Endodermal cell (in vitro differentiated cells): ENCODE measurements around the gene CSNK1G1. TPM values are rescaled to one million over a fixed set of nuclear protein-coding genes. Genes with fewer than 3 reads are reported as not detected.

Source experiments
- DNase-seq: peaks from one replicate; pipeline ENCODE4 v3.0.0-alpha.2; 2017
- H3K27ac ChIP-seq: 2 replicates; pipeline ENCODE4 v1.5.1; 2013; ENCODE audit warnings: mild to moderate bottlenecking, low read depth, low read length, moderate library complexity
- H3K27me3 ChIP-seq: 2 replicates; pipeline ENCODE4 v1.6.1; 2013; ENCODE audit warnings: mild to moderate bottlenecking, low read length, moderate library complexity; ENCODE audit not compliant: insufficient read depth, control insufficient read depth, poor library complexity, severe bottlenecking
- H3K36me3 ChIP-seq: 2 replicates; pipeline ENCODE4 v1.7.0; 2013; ENCODE audit warnings: mild to moderate bottlenecking, low read length, moderate library complexity; ENCODE audit not compliant: control insufficient read depth, insufficient read depth
- H3K4me1 ChIP-seq: one replicate; pipeline ENCODE4 v1.7.0; 2013; ENCODE audit warnings: low read length; ENCODE audit not compliant: control insufficient read depth, insufficient read depth
- H3K4me3 ChIP-seq: 2 replicates; pipeline ENCODE4 v1.5.1; 2013; ENCODE audit warnings: mild to moderate bottlenecking, low read length, moderate library complexity
- H3K9ac ChIP-seq: 2 replicates; pipeline ENCODE4 v1.6.1; 2013; ENCODE audit warnings: mild to moderate bottlenecking, low read length, moderate library complexity; ENCODE audit not compliant: poor library complexity, severe bottlenecking; ENCODE audit errors: extremely low read depth
- H3K9me3 ChIP-seq: 2 replicates; pipeline ENCODE4 v1.6.1; 2013; ENCODE audit warnings: mild to moderate bottlenecking, low read length, moderate library complexity; ENCODE audit not compliant: control insufficient read depth
- H3K27ac Mint-ChIP-seq: 2 replicates; pipeline ENCODE4 v1.8.0; 2020; ENCODE audit warnings: mixed read lengths
- H3K27me3 Mint-ChIP-seq: 2 replicates; pipeline ENCODE4 v1.8.0; 2021; ENCODE audit warnings: mild to moderate bottlenecking, mixed read lengths; ENCODE audit not compliant: insufficient read depth
- H3K36me3 Mint-ChIP-seq: 2 replicates; pipeline ENCODE4 v1.8.0; 2020; ENCODE audit warnings: low read depth, mixed read lengths
- H3K4me1 Mint-ChIP-seq: 2 replicates; pipeline ENCODE4 v1.8.0; 2020; ENCODE audit warnings: mixed read lengths
- H3K4me3 Mint-ChIP-seq: 2 replicates; pipeline ENCODE4 v1.8.0; 2020; ENCODE audit warnings: mild to moderate bottlenecking, moderate library complexity, mixed read lengths
- H3K9me3 Mint-ChIP-seq: 2 replicates; pipeline ENCODE4 v1.8.0; 2020; ENCODE audit warnings: mild to moderate bottlenecking, mixed read lengths
- WGBS, 2 experiments: methylation state at CpG; one replicate each; pipeline versions ENCODE4 v1.1.5 to v1.1.7; 2013; ENCODE audit warnings: missing lambda C conversion rate in 2 of 2, mixed read lengths in 1 of 2; ENCODE audit not compliant: insufficient coverage in 1 of 2, insufficient read length in 1 of 2; 5-methylcytosine and 5-hydroxymethylcytosine counted together
- total RNA-seq, 2 donors: library from RNA; stranded (reverse); fragmentation: NEBNext Ultra II Directional in 1 of 2; extraction: Animal tissue kit (Norgen Biotek cat#: 25700) in 1 of 2; gene quantifications; 2 replicates in 1 of 2; 3 replicates in 1 of 2; pipeline ENCODE4 v1.2.1, GENCODE V29; 2021
- TF ChIP-seq, protein P1 (sequence below): fragments of 200-600 bp; sonication (generic); conservative IDR thresholded peaks from 2 replicates; pipeline ENCODE4 v1.5.0; 2021; ENCODE audit warnings: antibody characterized with exemption, mild to moderate bottlenecking

The CSNK1G1 gene
- total RNA-seq, 2 donors from 2014 or later = 24.5 to 31.4 TPM

DNA sequence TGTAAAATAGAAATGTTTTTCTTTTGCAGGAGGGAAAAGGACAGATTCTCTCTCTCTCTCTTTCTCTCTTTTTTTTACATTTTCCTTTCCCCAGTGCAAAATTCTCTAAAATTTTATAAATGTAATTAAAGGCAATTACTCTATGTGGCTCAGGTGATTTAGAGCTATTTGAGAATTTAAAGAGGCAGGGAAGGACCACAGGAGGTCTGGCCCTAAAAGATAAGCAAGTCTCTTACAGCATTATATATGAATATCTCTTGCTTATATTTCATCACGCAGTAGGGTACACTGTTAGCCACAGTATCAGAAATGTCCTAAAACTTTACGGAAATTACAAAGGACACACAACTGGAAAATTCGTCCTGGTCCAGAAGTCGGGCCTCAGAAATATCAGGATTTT lies 122.7 kb downstream of the CSNK1G1 start:
- Histone ChIP-seq H3K36me3 (no peaks in the 10 kb centered on the region), H3K9me3 (no peaks in the 10 kb centered on the region), H3K27me3 (no peaks in the 10 kb centered on the region), H3K4me3 (no peak overlapping the region), H3K4me1 (no peaks in the 10 kb centered on the region), H3K9ac (no peak overlapping the region), H3K27ac (no peak overlapping the region)
- Mint-ChIP-seq H3K27me3 (no peaks in the 10 kb centered on the region), H3K4me1 (peaks cover 24% of the 10 kb centered on the region), H3K36me3 (peaks cover 3% of the 10 kb centered on the region), H3K4me3 (no peak overlapping the region), H3K27ac (no peak overlapping the region), H3K9me3 (no peaks in the 10 kb centered on the region)
- no peak for DNase-seq
- TF ChIP-seq, protein P1, sequence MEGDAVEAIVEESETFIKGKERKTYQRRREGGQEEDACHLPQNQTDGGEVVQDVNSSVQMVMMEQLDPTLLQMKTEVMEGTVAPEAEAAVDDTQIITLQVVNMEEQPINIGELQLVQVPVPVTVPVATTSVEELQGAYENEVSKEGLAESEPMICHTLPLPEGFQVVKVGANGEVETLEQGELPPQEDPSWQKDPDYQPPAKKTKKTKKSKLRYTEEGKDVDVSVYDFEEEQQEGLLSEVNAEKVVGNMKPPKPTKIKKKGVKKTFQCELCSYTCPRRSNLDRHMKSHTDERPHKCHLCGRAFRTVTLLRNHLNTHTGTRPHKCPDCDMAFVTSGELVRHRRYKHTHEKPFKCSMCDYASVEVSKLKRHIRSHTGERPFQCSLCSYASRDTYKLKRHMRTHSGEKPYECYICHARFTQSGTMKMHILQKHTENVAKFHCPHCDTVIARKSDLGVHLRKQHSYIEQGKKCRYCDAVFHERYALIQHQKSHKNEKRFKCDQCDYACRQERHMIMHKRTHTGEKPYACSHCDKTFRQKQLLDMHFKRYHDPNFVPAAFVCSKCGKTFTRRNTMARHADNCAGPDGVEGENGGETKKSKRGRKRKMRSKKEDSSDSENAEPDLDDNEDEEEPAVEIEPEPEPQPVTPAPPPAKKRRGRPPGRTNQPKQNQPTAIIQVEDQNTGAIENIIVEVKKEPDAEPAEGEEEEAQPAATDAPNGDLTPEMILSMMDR = no peak
- 87 to 100% methylated on average over 2 to 4 of the region's 4 CpGs for WGBS, 2 experiments

DNA sequence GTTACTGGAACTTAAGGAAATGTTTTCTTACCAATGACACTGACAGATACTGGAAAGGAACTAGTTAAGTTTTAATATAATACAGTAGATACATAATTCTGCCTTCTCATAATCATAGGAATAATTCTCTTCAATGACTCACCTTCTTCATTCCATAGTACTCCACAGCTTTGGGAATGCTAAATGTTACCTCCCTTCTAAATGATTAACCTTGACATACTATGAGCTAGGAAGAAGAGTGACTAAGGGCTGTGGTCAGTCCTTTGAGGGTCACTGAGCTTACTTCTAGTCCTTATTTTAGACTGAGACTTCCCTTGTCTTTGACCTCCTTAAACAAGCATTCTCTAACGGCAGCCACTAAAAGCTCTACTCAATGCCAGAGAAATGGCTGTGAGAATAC lies 123.6 kb downstream of the CSNK1G1 start:
- peaks cover 3% of the 10 kb centered on the region for H3K36me3 Mint-ChIP-seq
- no peak overlapping the region for H3K27ac ChIP-seq
- no peaks in the 10 kb centered on the region for H3K9me3 ChIP-seq
- H3K9me3 Mint-ChIP-seq = no peaks in the 10 kb centered on the region
- TF ChIP-seq, protein P1 = no peak
- DNase-seq = no peak
- no peak overlapping the region for H3K4me3 Mint-ChIP-seq
- H3K4me1 ChIP-seq = no peaks in the 10 kb centered on the region
- no peaks in the 10 kb centered on the region for H3K27me3 Mint-ChIP-seq
- no peak overlapping the region for H3K27ac Mint-ChIP-seq
- no peak overlapping the region for H3K4me3 ChIP-seq
- peaks cover 19% of the 10 kb centered on the region for H3K4me1 Mint-ChIP-seq
- H3K9ac ChIP-seq = no peak overlapping the region
- no peaks in the 10 kb centered on the region for H3K27me3 ChIP-seq
- H3K36me3 ChIP-seq = no peaks in the 10 kb centered on the region
- 100% methylated on average over 1 of the region's 1 CpG; no CpG with 5 or more reads in 1 of the 2 experiments for WGBS, 2 experiments

DNA sequence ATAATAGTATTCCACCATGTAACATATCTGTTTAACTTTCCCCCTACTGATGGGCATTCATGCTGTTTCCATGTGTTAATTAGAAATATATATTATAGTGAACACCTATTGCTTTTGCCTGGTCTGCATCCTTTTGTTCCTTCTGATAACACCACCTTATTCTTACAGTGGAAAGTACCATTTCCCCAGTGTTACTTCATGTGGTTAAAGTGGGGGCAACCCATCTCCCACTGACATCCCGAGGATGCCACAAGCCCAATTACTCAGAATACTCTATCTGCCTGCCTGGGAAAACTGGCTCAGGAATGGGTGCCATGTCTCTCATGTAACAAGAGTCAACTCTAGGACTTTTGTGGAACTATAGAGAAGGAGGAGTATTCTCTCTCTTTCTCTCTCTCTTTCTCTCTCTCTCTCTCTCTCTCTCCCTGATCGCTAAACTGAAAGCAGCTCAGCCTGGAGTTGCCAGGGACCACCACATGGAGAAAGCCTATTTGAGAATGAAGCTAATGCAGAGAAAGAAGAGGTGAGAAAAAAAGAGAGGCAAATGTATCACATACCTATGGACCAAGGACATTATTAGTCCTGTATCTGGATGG lies 126.7 kb downstream of the CSNK1G1 start:
- Mint-ChIP-seq H3K9me3 (peaks cover 7% of the 10 kb centered on the region), H3K27ac (no peak overlapping the region), H3K4me1 (peaks cover 10% of the 10 kb centered on the region), H3K27me3 (no peaks in the 10 kb centered on the region), H3K4me3 (no peak overlapping the region), H3K36me3 (peaks cover 18% of the 10 kb centered on the region)
- no peak overlapping the region for H3K27ac ChIP-seq
- no peak overlapping the region for H3K9ac ChIP-seq
- H3K4me3 ChIP-seq = no peak overlapping the region
- H3K27me3 ChIP-seq = no peaks in the 10 kb centered on the region
- H3K36me3 ChIP-seq = no peaks in the 10 kb centered on the region
- H3K4me1 ChIP-seq = no peaks in the 10 kb centered on the region
- TF ChIP-seq, protein P1 = no peak
- no peak for DNase-seq
- WGBS, 2 experiments = 90% methylated on average over 1 of the region's 2 CpGs; no CpG with 5 or more reads in 1 of the 2 experiments
- H3K9me3 ChIP-seq = peaks cover 10% of the 10 kb centered on the region
